ENCODE results near the gene KCNAB2. TPM values are rescaled to one million over a fixed set of nuclear protein-coding genes. Genes with fewer than 3 reads are reported as not detected.

KCNAB2 gene
- total RNA-seq, 1 experiment from 2014 or later = 11.0 TPM

GRCh38 chr1:6111991-6112689 is 66.5 kb downstream of the KCNAB2 start:
- Mint-ChIP-seq H3K9me3 (ENCODE audit: unreplicated experiment) (peaks cover 10% of the 10 kb centered on the region), H3K4me3 (ENCODE audit: unreplicated experiment) (no peak overlapping the region), H3K4me1 (ENCODE audit: low read depth, unreplicated experiment) (no peaks in the 10 kb centered on the region), H3K27ac (ENCODE audit: unreplicated experiment) (no peak overlapping the region), H3K27me3 (ENCODE audit: insufficient read depth, unreplicated experiment) (peaks cover 8% of the 10 kb centered on the region), H3K36me3 (ENCODE audit: insufficient read depth, unreplicated experiment) (no peaks in the 10 kb centered on the region)
- TF ChIP-seq, protein P1, sequence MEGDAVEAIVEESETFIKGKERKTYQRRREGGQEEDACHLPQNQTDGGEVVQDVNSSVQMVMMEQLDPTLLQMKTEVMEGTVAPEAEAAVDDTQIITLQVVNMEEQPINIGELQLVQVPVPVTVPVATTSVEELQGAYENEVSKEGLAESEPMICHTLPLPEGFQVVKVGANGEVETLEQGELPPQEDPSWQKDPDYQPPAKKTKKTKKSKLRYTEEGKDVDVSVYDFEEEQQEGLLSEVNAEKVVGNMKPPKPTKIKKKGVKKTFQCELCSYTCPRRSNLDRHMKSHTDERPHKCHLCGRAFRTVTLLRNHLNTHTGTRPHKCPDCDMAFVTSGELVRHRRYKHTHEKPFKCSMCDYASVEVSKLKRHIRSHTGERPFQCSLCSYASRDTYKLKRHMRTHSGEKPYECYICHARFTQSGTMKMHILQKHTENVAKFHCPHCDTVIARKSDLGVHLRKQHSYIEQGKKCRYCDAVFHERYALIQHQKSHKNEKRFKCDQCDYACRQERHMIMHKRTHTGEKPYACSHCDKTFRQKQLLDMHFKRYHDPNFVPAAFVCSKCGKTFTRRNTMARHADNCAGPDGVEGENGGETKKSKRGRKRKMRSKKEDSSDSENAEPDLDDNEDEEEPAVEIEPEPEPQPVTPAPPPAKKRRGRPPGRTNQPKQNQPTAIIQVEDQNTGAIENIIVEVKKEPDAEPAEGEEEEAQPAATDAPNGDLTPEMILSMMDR (IDR thresholded peaks at IDR 0.05; ENCODE audit: insufficient read depth in 1 of 2, low read depth in 1 of 2, low read length in 1 of 2, severe bottlenecking in 1 of 2, unreplicated experiment in 1 of 2) = no peak
- POLR2A ChIA-PET = no interaction called here
- Histone ChIP-seq H3K36me3 (ENCODE audit: control insufficient read depth, insufficient read depth, low read length) (no peaks in the 10 kb centered on the region), H3K4me3 (ENCODE audit: low read depth, low read length) (no peak overlapping the region), H3K9me3 (no peaks in the 10 kb centered on the region), H3K27me3 (replicated peaks; ENCODE audit: control insufficient read depth, insufficient read depth, low read length) (no peaks in the 10 kb centered on the region), H3K4me1 (no peaks in the 10 kb centered on the region)
- no peak for DNase-seq
- CTCF ChIA-PET = interaction anchor here (0.7 kb wide), 1 partner anchor 23 kb away, joined by 3 read pairs; no protein-coding TSS in a partner anchor
- intact Hi-C loops (cut with micrococcal nuclease; ENCODE audit: unreplicated experiment) = no loop called here
- no TSS peak for BruUV-seq (replicated peaks)

DNA sequence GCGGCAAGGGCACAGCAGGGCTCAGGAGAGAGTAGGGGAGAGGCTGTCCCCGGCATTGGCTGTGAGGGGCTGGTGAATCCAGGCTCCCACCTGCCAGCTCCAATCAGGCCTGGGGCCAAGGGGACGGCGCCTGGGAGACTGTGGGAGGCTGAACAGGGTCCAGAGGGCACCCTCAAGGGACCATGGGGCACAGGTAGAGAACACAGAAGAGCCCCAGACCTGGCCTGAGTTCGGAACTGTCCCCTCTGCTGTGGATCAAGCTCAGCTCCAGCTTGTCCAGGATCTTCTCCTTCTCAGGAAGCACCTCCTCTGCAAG is 67.0 kb downstream of the KCNAB2 start:
- ChIA-PET POLR2A (no interaction called here), CTCF (interaction anchor here (0.7 kb wide), 1 partner anchor 23 kb away, joined by 3 read pairs; no protein-coding TSS in a partner anchor)
- H3K4me1 ChIP-seq = no peaks in the 10 kb centered on the region
- H3K36me3 ChIP-seq (ENCODE audit: control insufficient read depth, insufficient read depth, low read length) = no peaks in the 10 kb centered on the region
- no TSS peak for BruUV-seq (replicated peaks)
- Mint-ChIP-seq H3K27me3 (ENCODE audit: insufficient read depth, unreplicated experiment) (peaks cover 8% of the 10 kb centered on the region), H3K4me3 (ENCODE audit: unreplicated experiment) (no peak overlapping the region), H3K4me1 (ENCODE audit: low read depth, unreplicated experiment) (no peaks in the 10 kb centered on the region), H3K27ac (ENCODE audit: unreplicated experiment) (no peak overlapping the region), H3K9me3 (ENCODE audit: unreplicated experiment) (peaks cover 13% of the 10 kb centered on the region), H3K36me3 (ENCODE audit: insufficient read depth, unreplicated experiment) (no peaks in the 10 kb centered on the region)
- no peaks in the 10 kb centered on the region for H3K27me3 ChIP-seq (replicated peaks; ENCODE audit: control insufficient read depth, insufficient read depth, low read length)
- no peaks in the 10 kb centered on the region for H3K9me3 ChIP-seq
- H3K4me3 ChIP-seq (ENCODE audit: low read depth, low read length) = no peak overlapping the region
- intact Hi-C loops (cut with micrococcal nuclease; ENCODE audit: unreplicated experiment) = no loop called here
- TF ChIP-seq, protein P1 (IDR thresholded peaks at IDR 0.05; ENCODE audit: insufficient read depth in 1 of 2, low read depth in 1 of 2, low read length in 1 of 2, severe bottlenecking in 1 of 2, unreplicated experiment in 1 of 2) = no peak
- DNase-seq = no peak

DNA sequence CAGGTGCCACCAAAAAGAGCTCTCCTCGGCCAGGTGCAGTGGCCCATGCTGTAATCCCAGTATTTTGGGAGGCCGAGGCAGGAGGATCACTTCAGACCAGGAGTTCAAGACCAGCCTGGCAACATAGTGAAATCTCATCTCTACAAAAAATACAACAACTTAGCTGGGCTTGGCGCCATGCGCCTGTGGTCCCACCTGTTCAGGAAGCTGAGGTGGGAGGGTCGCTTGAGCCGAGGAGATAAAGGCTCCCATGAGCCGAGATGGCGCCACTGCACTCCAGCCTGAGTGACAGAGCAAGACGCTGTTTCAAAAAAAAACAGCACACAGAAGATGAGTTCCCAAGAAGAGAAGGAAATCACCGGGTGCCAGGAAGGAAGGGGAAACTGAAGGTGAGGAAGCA is 67.4 kb downstream of the KCNAB2 start:
- no peak overlapping the region for H3K4me3 Mint-ChIP-seq (ENCODE audit: unreplicated experiment)
- H3K27me3 Mint-ChIP-seq (ENCODE audit: insufficient read depth, unreplicated experiment) = peaks cover 6% of the 10 kb centered on the region
- POLR2A ChIA-PET = no interaction called here
- no peak overlapping the region for H3K27ac Mint-ChIP-seq (ENCODE audit: unreplicated experiment)
- Histone ChIP-seq H3K9me3 (no peaks in the 10 kb centered on the region), H3K4me3 (ENCODE audit: low read depth, low read length) (no peak overlapping the region), H3K4me1 (no peaks in the 10 kb centered on the region), H3K36me3 (ENCODE audit: control insufficient read depth, insufficient read depth, low read length) (no peaks in the 10 kb centered on the region), H3K27me3 (replicated peaks; ENCODE audit: control insufficient read depth, insufficient read depth, low read length) (no peaks in the 10 kb centered on the region)
- no TSS peak for BruUV-seq (replicated peaks)
- CTCF ChIA-PET = interaction anchor here (0.6 kb wide), 1 partner anchor 362 kb away, joined by 5 read pairs; no protein-coding TSS in a partner anchor
- no peaks in the 10 kb centered on the region for H3K36me3 Mint-ChIP-seq (ENCODE audit: insufficient read depth, unreplicated experiment)
- no peaks in the 10 kb centered on the region for H3K4me1 Mint-ChIP-seq (ENCODE audit: low read depth, unreplicated experiment)
- DNase-seq = no peak
- H3K9me3 Mint-ChIP-seq (ENCODE audit: unreplicated experiment) = peaks cover 13% of the 10 kb centered on the region
- intact Hi-C loops (cut with micrococcal nuclease; ENCODE audit: unreplicated experiment) = no loop called here
- TF ChIP-seq, protein P1 (IDR thresholded peaks at IDR 0.05; ENCODE audit: insufficient read depth in 1 of 2, low read depth in 1 of 2, low read length in 1 of 2, severe bottlenecking in 1 of 2, unreplicated experiment in 1 of 2) = no peak
